Neural cell (in vitro differentiated cells): ENCODE results near the gene S1PR5. TPM values are rescaled to one million over a fixed set of nuclear protein-coding genes. Genes with fewer than 3 reads are reported as not detected.

ENCODE experiments used
- H2AFZ ChIP-seq: fragments of 200-600, 300-800 bp; sonication (generic), shearing (Covaris generic); 2 replicates; pipeline ENCODE4 v1.6.0; 2014; ENCODE audit warnings: low read depth, mild to moderate bottlenecking, antibody characterized with exemption, low read length, moderate library complexity
- H3F3A ChIP-seq: fragments of 200-600 bp; shearing (Covaris generic); 2 replicates; pipeline ENCODE4 v1.6.1; 2016; ENCODE audit warnings: mild to moderate bottlenecking, moderate library complexity, mixed read lengths, antibody characterized with exemption, low read length; ENCODE audit not compliant: insufficient read depth, poor library complexity, severe bottlenecking
- H3K27ac ChIP-seq: fragments of 200-600, 300-800 bp; sonication (generic), shearing (Covaris generic); 2 replicates; pipeline ENCODE4 v1.5.1; 2014; ENCODE audit warnings: mild to moderate bottlenecking, low read length, moderate library complexity
- H3K27me3 ChIP-seq: fragments of 300-800, 200-600 bp; sonication (generic), shearing (Covaris generic); 2 replicates; pipeline ENCODE4 v1.6.0; 2014; ENCODE audit warnings: mild to moderate bottlenecking, low read depth, low read length, moderate library complexity; ENCODE audit not compliant: insufficient read depth
- H3K36me3 ChIP-seq: fragments of 300-800, 200-600 bp; sonication (generic), shearing (Covaris generic); 2 replicates; pipeline ENCODE4 v1.5.1; 2014; ENCODE audit warnings: mild to moderate bottlenecking, antibody characterized with exemption, low read length, moderate library complexity; ENCODE audit not compliant: insufficient read depth
- H3K4me2 ChIP-seq: fragments of 300-800, 200-600 bp; sonication (generic), shearing (Covaris generic); 2 replicates; pipeline ENCODE4 v1.6.0; 2014; ENCODE audit warnings: mild to moderate bottlenecking, low read length
- H3K4me3 ChIP-seq: fragments of 300-800, 200-600 bp; sonication (generic), shearing (Covaris generic); 2 replicates; pipeline ENCODE4 v1.5.1; 2014; ENCODE audit warnings: mild to moderate bottlenecking, low read length, moderate library complexity
- H3K79me2 ChIP-seq: fragments of 200-600 bp; shearing (Covaris generic); replicated peaks from 2 replicates; pipeline ENCODE4 v1.6.0; 2014; ENCODE audit warnings: mild to moderate bottlenecking, low read length, moderate library complexity; ENCODE audit not compliant: insufficient read depth
- H3K9ac ChIP-seq: fragments of 300-800, 200-600 bp; sonication (generic), shearing (Covaris generic); 2 replicates; pipeline ENCODE4 v1.6.1; 2016; ENCODE audit warnings: mild to moderate bottlenecking, low read length, mixed read lengths
- H3K9me2 ChIP-seq: fragments of 200-600 bp; shearing (Covaris generic); 2 replicates; pipeline ENCODE4 v1.6.1; 2016; ENCODE audit warnings: mild to moderate bottlenecking, low read length, mixed read lengths; ENCODE audit not compliant: insufficient read depth
- H3K9me3 ChIP-seq: fragments of 200-600, 300-800 bp; sonication (generic), shearing (Covaris generic); 2 replicates; pipeline ENCODE4 v1.6.1; 2016; ENCODE audit warnings: mild to moderate bottlenecking, mixed run types, low read length, moderate library complexity, mixed read lengths
- H4K20me1 ChIP-seq: fragments of 200-600 bp; shearing (Covaris generic); 2 replicates; pipeline ENCODE4 v1.6.1; 2016; ENCODE audit warnings: mild to moderate bottlenecking, mixed run types; ENCODE audit not compliant: insufficient read depth
- EP300 ChIP-seq: fragments of 450-650 bp; conservative IDR thresholded peaks from 2 replicates; pipeline ENCODE4 v1.6.1; 2014; ENCODE audit warnings: antibody characterized with exemption, mild to moderate bottlenecking, moderate library complexity; ENCODE audit not compliant: poor library complexity, severe bottlenecking
- EZH2 ChIP-seq: fragments of 200-600, 300-800 bp; shearing (Covaris generic), sonication (generic); IDR thresholded peaks from 2 replicates; pipeline ENCODE4 v1.6.1; 2014; ENCODE audit warnings: antibody characterized with exemption, low read length, borderline replicate concordance, mild to moderate bottlenecking; ENCODE audit not compliant: insufficient read depth, poor library complexity, severe bottlenecking
- MXI1 ChIP-seq: fragments of 450-650 bp; conservative IDR thresholded peaks from 2 replicates; pipeline ENCODE4 v1.6.1; 2014; ENCODE audit warnings: antibody characterized with exemption, mild to moderate bottlenecking; ENCODE audit not compliant: poor library complexity, severe bottlenecking
- POLR2AphosphoS5 ChIP-seq: IDR thresholded peaks from 2 replicates; pipeline ENCODE4 v1.6.1; 2012
- RAD21 ChIP-seq: fragments of 450-650 bp; conservative IDR thresholded peaks from 2 replicates; pipeline ENCODE4 v1.6.1; 2014; ENCODE audit warnings: antibody characterized with exemption, mild to moderate bottlenecking, moderate library complexity
- REST ChIP-seq: IDR thresholded peaks from 2 replicates; pipeline ENCODE4 v1.6.1; 2012; ENCODE audit warnings: borderline replicate concordance
- SMC3 ChIP-seq: fragments of 450-650 bp; conservative IDR thresholded peaks from 2 replicates; pipeline ENCODE4 v1.6.1; 2014; ENCODE audit warnings: antibody characterized with exemption, mild to moderate bottlenecking, moderate library complexity; ENCODE audit not compliant: poor library complexity
- TAF1 ChIP-seq: IDR thresholded peaks from 2 replicates; pipeline ENCODE4 v1.6.1; 2012; ENCODE audit warnings: low read depth
- polyA plus RNA-seq: library from polyadenylated mRNA; depleted of rRNA; stranded (reverse); fragments of >200 nt; gene quantifications from 2 replicates; pipeline ENCODE4 v1.2.3, GENCODE V29; 2014
- TF ChIP-seq, protein P1 (sequence below): fragments of 450-650 bp; IDR thresholded peaks from 2 replicates; pipeline ENCODE4 v1.5.1; 2014; ENCODE audit warnings: antibody characterized with exemption, mild to moderate bottlenecking, moderate library complexity; ENCODE audit not compliant: poor library complexity, severe bottlenecking

S1PR5 gene
- polyA plus RNA-seq, 1 donor from 2014 or later: not detected

DNA sequence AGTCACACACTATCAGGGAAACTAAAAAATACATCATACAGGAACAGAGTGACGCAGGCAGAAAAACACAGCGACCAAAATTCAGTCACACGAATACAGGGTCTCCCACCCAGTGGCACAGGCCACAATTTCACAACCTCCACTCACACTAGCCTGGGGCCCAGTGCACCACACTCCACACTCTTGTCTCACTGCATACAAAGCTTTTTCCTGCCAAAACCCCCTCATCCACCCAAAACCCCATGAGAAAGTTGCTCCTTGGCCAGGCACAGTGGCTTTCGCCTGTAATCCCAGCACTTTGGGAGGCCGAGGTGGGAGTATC lies 1.2 kb downstream of the S1PR5 start:
- no peaks in the 10 kb centered on the region for H3K79me2 ChIP-seq
- H4K20me1 ChIP-seq: no peaks in the 10 kb centered on the region
- no peaks in the 10 kb centered on the region for H3K36me3 ChIP-seq
- H3K9me3 ChIP-seq: no peaks in the 10 kb centered on the region
- no peak overlapping the region for H3K27ac ChIP-seq
- H3K27me3 ChIP-seq: peaks cover 88% of the 10 kb centered on the region
- TF ChIP-seq SMC3: no peak
- TF ChIP-seq TAF1: no peak
- TF ChIP-seq REST: no peak
- no peak for TF ChIP-seq MXI1
- no peak for TF ChIP-seq POLR2AphosphoS5
- TF ChIP-seq RAD21: no peak
- no peak for TF ChIP-seq EP300
- TF ChIP-seq EZH2: no peak
- TF ChIP-seq, protein P1, sequence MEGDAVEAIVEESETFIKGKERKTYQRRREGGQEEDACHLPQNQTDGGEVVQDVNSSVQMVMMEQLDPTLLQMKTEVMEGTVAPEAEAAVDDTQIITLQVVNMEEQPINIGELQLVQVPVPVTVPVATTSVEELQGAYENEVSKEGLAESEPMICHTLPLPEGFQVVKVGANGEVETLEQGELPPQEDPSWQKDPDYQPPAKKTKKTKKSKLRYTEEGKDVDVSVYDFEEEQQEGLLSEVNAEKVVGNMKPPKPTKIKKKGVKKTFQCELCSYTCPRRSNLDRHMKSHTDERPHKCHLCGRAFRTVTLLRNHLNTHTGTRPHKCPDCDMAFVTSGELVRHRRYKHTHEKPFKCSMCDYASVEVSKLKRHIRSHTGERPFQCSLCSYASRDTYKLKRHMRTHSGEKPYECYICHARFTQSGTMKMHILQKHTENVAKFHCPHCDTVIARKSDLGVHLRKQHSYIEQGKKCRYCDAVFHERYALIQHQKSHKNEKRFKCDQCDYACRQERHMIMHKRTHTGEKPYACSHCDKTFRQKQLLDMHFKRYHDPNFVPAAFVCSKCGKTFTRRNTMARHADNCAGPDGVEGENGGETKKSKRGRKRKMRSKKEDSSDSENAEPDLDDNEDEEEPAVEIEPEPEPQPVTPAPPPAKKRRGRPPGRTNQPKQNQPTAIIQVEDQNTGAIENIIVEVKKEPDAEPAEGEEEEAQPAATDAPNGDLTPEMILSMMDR: no peak
- H3K9ac ChIP-seq: no peak overlapping the region
- H3K4me2 ChIP-seq: no peak overlapping the region
- no peaks in the 10 kb centered on the region for H3K9me2 ChIP-seq
- no peaks in the 10 kb centered on the region for H3F3A ChIP-seq
- H3K4me3 ChIP-seq: no peak overlapping the region
- H2AFZ ChIP-seq: no peak overlapping the region

- H3K4me2 ChIP-seq: no peak overlapping the region
- H3K27ac ChIP-seq: no peak overlapping the region
- H3K4me3 ChIP-seq: peak overlapping the region; percentile 59
- no peaks in the 10 kb centered on the region for H4K20me1 ChIP-seq
- no peaks in the 10 kb centered on the region for H3K36me3 ChIP-seq
- no peaks in the 10 kb centered on the region for H3K79me2 ChIP-seq
- no peaks in the 10 kb centered on the region for H3K9me2 ChIP-seq
- TF ChIP-seq TAF1 (no peak), EP300 (no peak), EZH2 (peak; percentile 38), RAD21 (no peak)
- TF ChIP-seq, protein P1: peak; percentile 59
- no peaks in the 10 kb centered on the region for H3K9me3 ChIP-seq
- peaks cover 80% of the 10 kb centered on the region for H3K27me3 ChIP-seq
- H3F3A ChIP-seq: no peaks in the 10 kb centered on the region
- H2AFZ ChIP-seq: no peak overlapping the region
- H3K9ac ChIP-seq: no peak overlapping the region
These were observed 2.8 kb downstream of the S1PR5 start for GRCh38 chr19:10514211-10515145.
